ENCODE data around the gene TSPAN4. TPM values are rescaled to one million over a fixed set of nuclear protein-coding genes. Genes with fewer than 3 reads are reported as not detected.

Gene TSPAN4
- total RNA-seq, 1 experiment from 2014 or later, result 50.3 TPM

- no peak overlapping the region for H3K27ac ChIP-seq (ENCODE audit: low read depth, low read length)
- H3K27me3 ChIP-seq (ENCODE audit: insufficient read depth, low read length), result no peaks in the 10 kb centered on the region
- H3K79me2 ChIP-seq (ENCODE audit: insufficient read depth, low read length), result peaks cover 25% of the 10 kb centered on the region
- no peak overlapping the region for H3K4me3 ChIP-seq (replicated peaks in 1 of 2; ENCODE audit: low read depth in 1 of 2, low read length in 2 of 2)
- TF ChIP-seq EZH2phosphoT487 (IDR thresholded peaks at IDR 0.05; ENCODE audit: borderline replicate concordance) (no peak), ELF1 (IDR thresholded peaks at IDR 0.05; ENCODE audit: borderline replicate concordance, low read depth) (no peak), ATF3 (IDR thresholded peaks at IDR 0.05) (no peak), REST (IDR thresholded peaks at IDR 0.05; ENCODE audit: low read depth) (no peak), SP1 (IDR thresholded peaks at IDR 0.05; ENCODE audit: low read depth) (no peak), RAD21 (IDR thresholded peaks at IDR 0.05; ENCODE audit: low read depth) (no peak), ZBTB33 (IDR thresholded peaks at IDR 0.05; ENCODE audit: extremely low read depth, insufficient replicate concordance, low read length) (no peak), POLR2A (IDR thresholded peaks at IDR 0.05; ENCODE audit: borderline replicate concordance, extremely low read depth, insufficient read depth, insufficient read length) (no peak), YY1 (IDR thresholded peaks at IDR 0.05; ENCODE audit: extremely low read depth, insufficient replicate concordance, low read depth, low read length) (no peak), CTCF (IDR thresholded peaks at IDR 0.05 in 2 of 3, conservative IDR thresholded peaks at IDR 0.05 in 1 of 3; ENCODE audit: borderline replicate concordance in 1 of 3, insufficient read depth in 1 of 3, low read depth in 2 of 3, low read length in 2 of 3) (no peak), FOSL1 (IDR thresholded peaks at IDR 0.05; ENCODE audit: low read depth) (no peak), EZH2 (IDR thresholded peaks at IDR 0.05) (no peak), EGR1 (IDR thresholded peaks at IDR 0.05; ENCODE audit: low read depth) (no peak), SRF (IDR thresholded peaks at IDR 0.05; ENCODE audit: low read depth) (no peak), CEBPB (IDR thresholded peaks at IDR 0.05; ENCODE audit: low read depth) (no peak), JUND (IDR thresholded peaks at IDR 0.05) (no peak), POLR2AphosphoS5 (IDR thresholded peaks at IDR 0.05; ENCODE audit: low read depth, low read length) (no peak), ZFX (IDR thresholded peaks at IDR 0.05) (no peak), TCF7L2 (IDR thresholded peaks at IDR 0.05; ENCODE audit: borderline replicate concordance, extremely low read depth, insufficient read depth, insufficient read length) (no peak), MAX (IDR thresholded peaks at IDR 0.05) (no peak)
- no TSS peak for BruUV-seq (replicated peaks)
- no peaks in the 10 kb centered on the region for H4K20me1 ChIP-seq (ENCODE audit: insufficient read depth)
- H3K4me2 ChIP-seq (ENCODE audit: low read length), result no peak overlapping the region
- no peaks in the 10 kb centered on the region for H3K9me3 ChIP-seq (ENCODE audit: control insufficient read depth in 1 of 2, insufficient read depth in 1 of 2, low read depth in 1 of 2, low read length in 2 of 2)
- peaks cover 0 to 8% of the 10 kb centered on the region in 2 experiments; a peak in 1 of 4 replicates for H3K36me3 ChIP-seq (ENCODE audit: control insufficient read depth in 1 of 2, insufficient read depth in 2 of 2, low read length in 2 of 2)
- no peak for ATAC-seq
- CTCF ChIA-PET, result no interaction called here
- no peak for DNase-seq (ENCODE audit: low read depth, low spot score)
- intact Hi-C loops (cut with micrococcal nuclease), result no loop called here
- no peaks in the 10 kb centered on the region for H3K9me2 ChIP-seq (ENCODE audit: insufficient read depth)
- no peak overlapping the region for H2AFZ ChIP-seq (ENCODE audit: low read depth, low read length, poor library complexity, severe bottlenecking)
- POLR2A ChIA-PET, result no interaction called here
- peaks cover 12 to 24% of the 10 kb centered on the region in 2 experiments for H3K4me1 ChIP-seq (ENCODE audit: control insufficient read depth in 1 of 2, insufficient read depth in 2 of 2, low read length in 2 of 2)
- H3K9ac ChIP-seq (ENCODE audit: low read length), result no peak overlapping the region
- RAD21 ChIA-PET (ENCODE audit: low non-redundant PET in 1 of 2, low total read pairs in 2 of 2, uncharacterized antibody in 2 of 2, unreplicated experiment in 2 of 2), result no interaction called here
Observed at GRCh38 chr11:913043-913442, 70.4 kb downstream of the TSPAN4 start.

Measured in HCT116 (cell line).